Activated CD4-positive, CD25-positive, alpha-beta regulatory T cell treated with anti-CD3 and anti-CD28 coated beads, Interleukin-2, amount 50 U/mL, for 16 hours (primary cell): ENCODE data around the gene SMIM38.
"Not testable (repeated sequence)": the region's sequence is repeated elsewhere in the genome, so short reads cannot be mapped to it uniquely, and the experiment has no call there.

Experiments
- DNase-seq: peaks from one replicate; pipeline ENCODE4 v3.0.0-alpha.2; 2020; ENCODE audit warnings: low read depth, low spot score

SMIM38 gene

DNA sequence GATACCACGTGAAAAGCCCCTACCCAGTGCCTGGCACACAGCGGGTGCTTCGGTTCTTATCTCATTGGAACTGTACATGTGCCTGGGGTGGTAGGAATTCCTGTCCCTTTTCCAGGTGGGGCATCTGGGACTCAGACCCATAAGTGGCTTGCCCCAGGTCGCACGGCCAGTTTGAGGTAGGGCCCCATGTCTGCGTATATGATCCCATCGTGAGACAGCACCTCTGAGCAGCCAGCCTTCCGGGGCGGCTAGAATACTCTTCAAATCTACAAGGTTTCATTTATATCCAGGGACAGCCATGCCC, 33.5 kb upstream of the SMIM38 start:
- DNase-seq = no peak

DNA sequence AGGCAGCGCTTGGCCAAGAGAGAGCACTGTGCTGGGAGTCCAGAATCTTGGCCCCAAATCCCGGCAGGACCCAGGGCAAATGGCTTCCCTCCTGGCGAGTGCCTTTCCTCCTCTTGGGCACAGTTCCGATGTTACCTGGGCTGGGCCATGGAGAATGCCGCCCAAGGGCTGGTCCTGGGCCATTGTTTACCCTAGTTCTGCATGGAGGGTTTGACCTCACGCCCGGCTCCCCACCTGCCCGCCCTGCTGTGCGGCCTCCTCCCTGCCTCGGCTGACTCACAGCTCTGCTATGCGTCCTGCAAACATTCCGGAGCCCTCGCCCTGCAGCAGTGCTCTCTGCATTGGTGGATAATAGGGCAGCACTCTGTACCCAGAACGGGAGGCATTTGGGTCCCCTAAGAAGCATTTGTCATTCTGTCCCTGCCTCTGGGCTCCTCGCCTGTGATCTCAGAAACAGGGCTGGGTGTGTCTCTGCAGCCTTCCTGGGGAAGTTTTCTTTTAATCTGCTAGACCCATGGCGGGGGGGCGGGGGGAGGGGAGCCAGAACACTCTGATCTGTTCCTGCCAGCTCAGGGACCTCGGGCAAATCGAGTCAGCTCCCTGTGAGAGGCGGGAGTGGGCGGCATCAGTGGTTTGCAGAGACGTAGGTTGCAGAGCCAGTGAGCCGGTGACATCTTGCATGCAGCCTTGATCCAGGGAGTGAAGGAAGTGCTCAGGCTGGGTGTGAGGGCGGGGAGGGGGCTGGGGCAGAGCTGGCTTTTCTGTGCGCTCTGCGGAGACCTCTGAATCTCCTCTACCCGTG, 32.9 kb upstream of the SMIM38 start:
- peak; percentile 31 for DNase-seq

DNA sequence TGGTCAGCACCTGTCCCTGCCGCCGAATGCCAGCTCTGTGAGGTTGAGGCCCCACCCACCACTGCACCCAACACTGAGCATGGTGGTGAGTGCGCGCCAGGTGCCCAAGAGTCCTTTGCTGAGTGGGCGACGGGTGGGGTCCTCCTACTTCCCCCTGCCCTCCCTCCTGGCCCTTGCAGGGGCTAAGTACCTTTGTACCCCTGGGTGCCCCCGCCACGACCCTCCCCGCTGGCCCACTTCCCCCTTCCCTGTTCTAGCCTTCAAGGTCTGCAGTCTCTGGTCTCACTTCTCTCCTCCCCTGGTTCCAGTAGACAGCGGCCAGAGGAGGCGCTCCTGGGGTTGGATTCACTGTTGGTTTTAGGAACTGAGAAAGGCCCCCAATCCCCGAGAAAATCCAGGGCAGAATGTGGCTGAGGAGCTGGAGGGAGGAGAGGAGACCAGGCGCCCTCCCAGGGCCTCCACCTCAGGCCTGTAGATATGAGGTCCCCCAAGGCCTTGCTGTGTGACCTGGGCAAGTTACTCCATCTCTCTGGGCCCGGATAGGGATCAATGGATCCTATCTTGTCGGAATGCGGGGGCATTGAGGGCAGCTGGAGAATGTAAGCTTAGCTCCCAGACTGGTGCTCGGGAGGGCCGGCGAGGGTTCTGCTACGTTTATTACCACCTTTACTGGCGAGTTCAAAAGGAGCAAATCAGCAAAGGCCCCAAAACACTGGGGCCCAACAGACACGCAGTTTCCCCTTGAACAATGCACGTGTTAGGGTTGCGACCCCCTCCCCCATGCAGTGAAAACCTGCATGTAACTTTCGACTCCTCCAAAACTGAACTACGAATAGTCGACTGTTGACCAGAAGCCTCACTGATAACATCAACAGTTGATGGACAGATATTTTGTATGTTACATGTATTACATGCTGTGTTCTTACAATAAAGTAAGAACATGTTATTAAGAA, 31.9 kb upstream of the SMIM38 start:
- no peak for DNase-seq

- DNase-seq = no peak
Observed at GRCh38 chr11:69125861-69126260, 29.9 kb upstream of the SMIM38 start.

- no peak for DNase-seq
Observed at GRCh38 chr11:69126286-69126685, 29.4 kb upstream of the SMIM38 start.

DNA sequence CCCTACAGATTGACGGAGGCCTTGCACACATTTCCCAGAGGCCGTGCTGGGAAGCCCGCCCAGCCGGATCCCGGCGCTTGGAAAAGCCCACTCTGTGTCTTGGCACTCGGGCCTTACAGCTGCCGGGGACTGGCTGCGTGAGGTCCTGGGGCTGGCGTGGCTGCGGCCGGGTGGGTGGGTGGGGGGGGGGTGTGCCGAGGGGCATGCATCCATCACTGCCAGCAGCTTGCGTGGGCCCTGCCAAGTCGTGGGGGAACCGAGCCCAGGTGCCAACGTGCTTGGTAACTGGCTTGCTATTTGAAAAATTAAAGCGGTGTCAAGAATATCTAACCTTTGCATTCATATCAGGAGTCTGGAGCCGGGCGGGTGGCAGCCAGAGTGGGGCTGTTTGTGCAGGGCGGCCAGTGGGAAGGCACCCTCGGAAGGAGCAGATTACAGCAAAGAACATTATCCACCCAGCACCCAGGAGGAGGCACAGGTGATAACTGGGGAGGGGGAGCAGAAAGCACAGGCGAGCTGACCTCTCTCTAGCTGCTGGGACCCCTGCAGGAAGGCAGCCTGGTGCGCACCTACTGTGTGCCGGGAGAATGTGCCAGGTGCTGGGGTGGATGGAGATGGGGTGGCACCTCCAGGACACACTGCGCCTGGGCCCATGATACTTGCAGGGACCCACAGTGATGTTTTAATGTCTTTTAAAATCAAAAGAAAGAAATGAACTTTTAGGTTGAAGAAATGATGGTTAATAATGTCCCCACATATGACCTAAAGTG, 28.5 kb upstream of the SMIM38 start:
- no peak for DNase-seq

- no peak for DNase-seq
Observed at GRCh38 chr11:69127884-69128283, 27.9 kb upstream of the SMIM38 start.

DNA sequence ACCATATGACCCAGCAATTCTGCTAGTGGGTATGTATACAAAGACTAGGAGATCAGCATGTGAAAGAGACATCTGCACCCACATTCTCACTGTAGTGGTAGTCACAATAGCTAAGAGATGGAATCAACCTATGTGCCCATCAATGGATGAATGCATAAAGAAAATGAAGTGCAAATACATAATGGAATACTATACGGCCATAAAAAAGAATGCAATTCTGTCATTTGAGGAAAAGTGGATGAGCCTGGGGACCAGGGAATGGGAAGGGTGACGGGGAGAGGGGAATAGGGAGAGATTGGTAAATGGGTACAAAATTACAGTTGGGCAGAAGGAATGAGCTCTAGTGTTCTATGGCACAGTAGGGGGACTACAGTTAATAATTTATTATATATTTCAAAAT, 26.7 kb upstream of the SMIM38 start:
- no peak for DNase-seq

GRCh38 chr11:69129647-69130046, 26.1 kb upstream of the SMIM38 start:
- no peak for DNase-seq

GRCh38 chr11:69130654-69131053, 25.1 kb upstream of the SMIM38 start:
- no peak for DNase-seq

- no peak for DNase-seq
Observed at GRCh38 chr11:69131121-69131566, 24.6 kb upstream of the SMIM38 start.

DNA sequence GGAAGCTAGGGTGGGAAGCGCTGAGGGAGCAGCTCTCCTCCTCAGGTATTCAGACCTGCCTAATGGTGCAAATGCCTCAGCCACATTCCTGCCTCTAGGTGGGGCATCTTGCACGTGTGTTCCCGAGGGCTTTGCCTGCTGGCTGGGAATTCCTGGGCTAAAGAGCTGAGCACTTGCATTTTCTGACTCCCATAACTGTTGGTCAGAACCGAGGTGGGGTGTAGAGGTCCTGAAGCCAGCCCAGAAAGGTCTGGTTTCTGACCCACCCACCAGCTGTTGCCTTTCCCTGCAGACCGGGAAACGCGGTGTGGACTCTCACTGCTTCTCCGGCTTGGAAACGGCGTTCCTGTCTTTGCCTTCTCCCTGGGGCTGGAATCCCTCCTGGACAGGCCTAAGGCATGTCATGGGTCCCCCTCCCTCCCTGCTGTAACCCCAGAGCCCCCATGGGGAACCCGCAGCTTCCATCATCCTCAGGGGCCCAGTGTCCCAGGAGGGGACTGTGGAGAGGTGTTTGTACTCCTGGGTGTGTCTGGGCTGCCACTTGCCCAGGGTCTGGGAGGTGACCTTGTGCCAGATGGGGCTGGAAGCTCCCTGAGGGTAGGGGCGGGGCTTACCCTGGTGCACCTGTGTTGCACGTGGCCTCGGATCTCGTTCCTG, 24.0 kb upstream of the SMIM38 start:
- DNase-seq = no peak

DNA sequence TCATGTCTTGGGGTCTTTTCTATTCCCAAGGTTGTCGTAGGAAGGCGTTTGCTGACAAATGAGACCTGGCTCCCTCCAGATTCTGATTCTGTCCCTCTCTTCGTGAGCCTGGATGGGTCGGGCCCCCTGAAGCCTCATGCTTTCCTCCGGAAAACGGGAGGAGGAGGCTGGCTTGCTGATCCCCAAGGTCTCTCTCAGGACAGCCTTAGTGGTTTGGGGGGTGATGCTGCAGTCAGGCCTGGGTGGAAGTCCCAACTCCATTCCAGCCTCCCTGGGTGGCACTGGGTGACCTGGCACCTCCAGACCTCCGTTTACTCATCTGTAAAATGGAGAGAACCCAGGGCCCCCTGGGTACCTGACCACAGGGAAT, 23.4 kb upstream of the SMIM38 start:
- no peak for DNase-seq

DNA sequence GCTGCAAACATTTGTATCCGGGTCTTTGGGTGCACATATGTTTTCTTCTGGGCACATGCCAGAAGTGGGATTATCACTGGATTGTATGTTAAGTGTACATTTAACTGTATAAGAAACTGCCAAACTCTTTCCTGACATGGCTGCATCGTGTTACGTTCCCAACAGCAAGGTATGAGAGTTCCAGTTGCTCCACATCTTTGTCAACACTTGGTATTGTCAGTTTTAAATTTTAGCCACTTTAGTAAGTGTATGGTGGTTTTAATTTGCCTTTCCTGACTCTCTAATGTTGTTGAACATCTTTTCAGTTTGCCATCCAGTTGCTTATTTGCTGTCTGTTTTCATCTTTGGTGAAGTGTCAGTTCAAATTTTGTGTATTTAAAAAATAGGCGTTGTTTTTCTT, 22.5 kb upstream of the SMIM38 start:
- no peak for DNase-seq

DNA sequence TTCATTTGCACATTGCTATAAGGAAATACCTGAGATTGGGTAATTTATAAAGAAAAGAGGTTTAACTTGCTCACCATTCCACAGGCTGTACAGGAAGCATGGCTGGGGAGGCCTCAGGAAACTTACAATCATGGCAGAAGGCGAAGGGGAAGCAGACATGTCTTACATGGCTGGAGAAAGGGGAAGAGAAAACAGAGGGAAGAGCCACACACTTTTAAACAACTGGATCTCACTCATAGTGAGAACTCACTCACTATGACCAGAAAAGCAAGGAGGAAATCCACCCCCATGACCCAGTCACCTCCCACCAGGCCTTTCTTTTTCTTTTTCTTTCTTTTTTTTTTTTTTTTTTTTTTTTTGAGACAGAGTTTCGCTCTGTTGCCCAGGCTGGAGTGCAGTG, 21.6 kb upstream of the SMIM38 start:
- not testable (repeated sequence) for DNase-seq

- DNase-seq = no peak
Observed at GRCh38 chr11:69134957-69135356, 20.8 kb upstream of the SMIM38 start.

- no peak for DNase-seq
Observed at GRCh38 chr11:69135420-69136363, 20.0 kb upstream of the SMIM38 start.

DNA sequence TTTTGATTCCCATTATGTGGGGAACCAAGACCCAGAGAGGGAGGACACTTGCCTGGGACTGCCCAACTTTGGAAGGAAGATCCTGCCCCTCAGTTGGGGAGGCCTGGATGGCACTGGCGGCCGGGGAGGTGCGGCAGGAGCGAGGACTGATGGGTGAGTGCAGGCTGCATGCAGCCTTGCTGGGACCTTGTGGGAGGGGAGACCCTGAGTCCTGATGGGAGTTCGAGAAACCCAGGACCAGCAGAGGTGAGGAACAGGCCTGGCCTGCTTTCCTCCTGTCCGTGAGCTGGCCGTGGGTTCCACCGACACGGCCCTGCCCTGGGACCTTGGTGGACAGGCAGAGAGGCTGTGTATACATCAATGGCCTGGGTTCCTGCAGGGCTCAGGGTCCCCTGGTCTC, 19.3 kb upstream of the SMIM38 start:
- no peak for DNase-seq

DNA sequence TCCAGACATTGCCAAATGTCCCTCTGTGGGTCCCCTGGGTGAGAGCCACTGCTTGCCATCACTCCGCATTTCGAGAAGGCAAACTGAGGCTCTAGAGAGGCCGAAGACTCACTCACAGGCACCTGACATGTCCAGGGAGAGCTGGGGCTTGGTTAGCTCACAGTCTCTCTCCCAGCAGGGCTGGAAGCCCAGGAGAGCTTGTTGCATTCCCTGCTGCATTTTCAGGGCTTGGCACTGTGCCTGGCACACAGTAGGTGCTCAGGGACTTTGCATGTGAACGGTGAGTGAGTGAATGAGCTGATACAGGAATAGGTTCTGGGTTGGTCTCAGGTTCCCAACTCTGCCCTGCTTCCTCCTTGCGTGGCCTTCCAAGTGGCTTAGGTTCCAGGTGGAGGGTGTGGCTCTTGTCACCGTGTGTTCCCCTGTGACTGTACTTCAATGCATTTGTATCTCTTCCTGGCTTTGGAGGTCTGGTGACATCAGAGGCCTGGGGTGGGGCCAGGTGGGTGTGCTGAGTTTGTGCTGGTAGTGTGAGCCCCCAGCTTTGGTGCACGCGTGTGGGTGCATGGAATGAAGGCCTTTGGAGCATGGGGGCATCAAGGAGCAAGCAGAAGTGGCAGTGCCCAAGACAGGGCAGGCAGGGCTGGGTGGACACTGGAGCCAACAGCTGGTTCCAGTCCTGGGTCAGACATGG, 18.4 kb upstream of the SMIM38 start:
- no peak for DNase-seq

DNA sequence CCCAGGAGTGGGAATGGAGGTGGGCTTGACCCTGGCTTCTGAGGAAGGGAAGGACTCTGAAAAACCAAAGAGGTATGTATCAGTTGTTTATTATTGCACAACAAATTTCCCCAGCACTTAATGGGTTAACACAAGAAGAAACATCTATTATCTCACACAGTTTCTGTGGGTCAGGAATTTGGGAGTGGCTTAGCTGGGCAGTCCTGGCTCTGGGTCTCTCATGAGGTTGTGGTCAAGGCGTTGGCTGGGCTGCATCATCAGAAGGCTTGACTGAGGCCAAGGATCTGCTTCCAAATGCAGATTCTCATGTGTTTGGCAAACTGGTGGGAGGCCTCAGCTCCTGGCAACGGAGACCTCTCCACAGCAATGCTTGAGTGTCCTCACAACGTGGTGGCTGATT, 17.5 kb upstream of the SMIM38 start:
- DNase-seq = no peak
